Measurements from ENCODE around the gene TNIK. TPM values are rescaled to one million over a fixed set of nuclear protein-coding genes. Genes with fewer than 3 reads are reported as not detected.

TNIK gene
- total RNA-seq, 1 donor from 2014 or later, result 38.1 TPM

DNA sequence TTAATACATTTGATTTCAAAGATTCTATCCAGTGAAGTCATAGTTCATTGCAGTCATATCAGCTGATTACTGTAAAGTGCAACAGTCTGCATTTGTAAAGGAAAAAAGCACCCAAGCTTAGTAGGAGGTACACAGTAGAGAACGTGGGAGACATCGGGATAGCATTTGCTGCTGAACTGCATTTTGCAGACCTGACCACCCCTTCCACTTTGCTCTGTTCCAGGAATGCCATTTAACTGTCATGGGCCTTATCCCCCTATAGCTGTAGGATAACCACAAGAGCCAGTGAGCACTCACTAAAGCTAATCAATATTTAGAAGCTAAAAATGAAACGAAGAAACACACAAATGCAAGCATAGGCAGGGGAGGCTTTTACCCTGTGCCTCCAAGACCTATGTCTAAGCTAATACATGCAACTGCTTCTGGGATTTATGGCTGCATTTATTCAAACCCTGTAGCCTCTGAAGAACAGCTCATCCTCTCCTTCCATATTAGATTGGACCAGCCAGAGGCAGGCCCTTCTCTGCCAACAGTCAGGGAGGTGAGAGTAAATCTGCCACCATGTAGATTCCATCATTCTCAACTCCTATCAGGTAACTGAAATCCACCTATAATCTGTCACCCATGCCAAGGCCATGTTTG is 23.0 kb downstream of the TNIK start:
- TF ChIP-seq, protein P1, sequence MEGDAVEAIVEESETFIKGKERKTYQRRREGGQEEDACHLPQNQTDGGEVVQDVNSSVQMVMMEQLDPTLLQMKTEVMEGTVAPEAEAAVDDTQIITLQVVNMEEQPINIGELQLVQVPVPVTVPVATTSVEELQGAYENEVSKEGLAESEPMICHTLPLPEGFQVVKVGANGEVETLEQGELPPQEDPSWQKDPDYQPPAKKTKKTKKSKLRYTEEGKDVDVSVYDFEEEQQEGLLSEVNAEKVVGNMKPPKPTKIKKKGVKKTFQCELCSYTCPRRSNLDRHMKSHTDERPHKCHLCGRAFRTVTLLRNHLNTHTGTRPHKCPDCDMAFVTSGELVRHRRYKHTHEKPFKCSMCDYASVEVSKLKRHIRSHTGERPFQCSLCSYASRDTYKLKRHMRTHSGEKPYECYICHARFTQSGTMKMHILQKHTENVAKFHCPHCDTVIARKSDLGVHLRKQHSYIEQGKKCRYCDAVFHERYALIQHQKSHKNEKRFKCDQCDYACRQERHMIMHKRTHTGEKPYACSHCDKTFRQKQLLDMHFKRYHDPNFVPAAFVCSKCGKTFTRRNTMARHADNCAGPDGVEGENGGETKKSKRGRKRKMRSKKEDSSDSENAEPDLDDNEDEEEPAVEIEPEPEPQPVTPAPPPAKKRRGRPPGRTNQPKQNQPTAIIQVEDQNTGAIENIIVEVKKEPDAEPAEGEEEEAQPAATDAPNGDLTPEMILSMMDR (conservative IDR thresholded peaks at IDR 0.05), result no peak
- no peaks in the 10 kb centered on the region for H3K9me3 Mint-ChIP-seq
- H3K27me3 Mint-ChIP-seq, result no peaks in the 10 kb centered on the region
- no peak overlapping the region for H3K4me3 Mint-ChIP-seq
- H3K4me1 Mint-ChIP-seq (ENCODE audit: unreplicated experiment), result peaks cover 5% of the 10 kb centered on the region
- no peak for DNase-seq (ENCODE audit: extremely low spot score, unreplicated experiment)
- no peak overlapping the region for H3K27ac Mint-ChIP-seq
- H3K36me3 Mint-ChIP-seq, result no peaks in the 10 kb centered on the region

DNA sequence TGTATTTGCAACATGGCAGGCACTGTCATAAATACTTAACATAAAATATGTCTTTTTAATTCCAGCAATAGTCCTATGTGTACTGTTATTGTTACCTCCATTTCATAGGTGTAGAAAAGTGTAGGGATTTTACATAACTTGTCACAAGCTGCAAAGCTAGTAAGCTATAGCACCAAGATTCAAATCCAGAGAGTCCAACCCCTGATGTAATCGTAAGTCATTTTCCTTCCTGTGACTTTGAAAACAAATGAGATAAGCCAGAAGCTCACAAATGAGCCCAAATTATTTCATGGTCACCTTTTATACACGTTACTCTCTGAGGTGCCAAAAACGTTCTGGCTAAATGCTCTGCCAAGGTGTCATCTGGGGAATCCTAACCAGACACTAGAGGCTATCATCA is 23.8 kb downstream of the TNIK start:
- Mint-ChIP-seq H3K36me3 (no peaks in the 10 kb centered on the region), H3K27ac (no peak overlapping the region), H3K4me1 (ENCODE audit: unreplicated experiment) (no peaks in the 10 kb centered on the region), H3K27me3 (no peaks in the 10 kb centered on the region), H3K9me3 (no peaks in the 10 kb centered on the region), H3K4me3 (no peak overlapping the region)
- TF ChIP-seq, protein P1 (conservative IDR thresholded peaks at IDR 0.05), result no peak
- no peak for DNase-seq (ENCODE audit: extremely low spot score, unreplicated experiment)

DNA sequence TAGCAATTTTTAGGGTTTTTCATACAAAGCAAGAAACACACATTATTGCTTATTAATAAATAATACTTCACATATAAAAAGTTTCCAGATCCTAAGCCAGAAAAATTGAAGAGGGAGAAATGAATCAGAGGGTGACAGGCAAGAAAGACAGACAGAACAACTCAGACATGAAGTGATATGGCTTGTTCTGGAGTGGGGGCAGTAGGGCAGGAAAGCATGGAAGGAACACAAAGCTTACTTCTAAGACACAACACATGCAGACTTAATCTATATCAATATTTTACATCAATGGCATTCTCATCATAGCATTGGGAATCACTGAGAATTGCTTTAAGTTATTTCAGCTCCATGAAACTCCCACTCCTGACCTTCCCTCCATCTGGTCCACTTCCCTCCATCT is 24.4 kb downstream of the TNIK start:
- Mint-ChIP-seq H3K4me1 (ENCODE audit: unreplicated experiment) (no peaks in the 10 kb centered on the region), H3K27me3 (no peaks in the 10 kb centered on the region), H3K9me3 (no peaks in the 10 kb centered on the region), H3K27ac (no peak overlapping the region), H3K4me3 (no peak overlapping the region), H3K36me3 (no peaks in the 10 kb centered on the region)
- TF ChIP-seq, protein P1 (conservative IDR thresholded peaks at IDR 0.05), result no peak
- no peak for DNase-seq (ENCODE audit: extremely low spot score, unreplicated experiment)

DNA sequence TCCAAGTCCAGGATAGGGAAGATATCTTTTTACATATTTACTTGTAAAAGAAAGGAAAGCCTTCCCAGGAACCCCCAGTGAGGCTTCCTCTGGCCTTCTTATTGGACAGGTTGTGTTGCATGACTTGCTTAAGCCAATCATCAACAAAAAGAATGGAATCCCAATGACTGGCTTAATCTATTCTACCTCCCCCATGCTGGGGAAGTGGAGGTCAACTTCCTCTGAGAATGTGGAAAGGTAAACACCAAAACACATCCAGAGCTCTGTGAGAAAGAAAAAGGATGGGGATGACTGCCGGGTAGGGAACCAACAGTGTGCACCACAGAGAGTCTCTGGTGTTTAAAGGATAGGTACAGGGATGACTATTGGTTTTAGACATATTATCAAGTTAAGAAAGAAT is 25.1 kb downstream of the TNIK start:
- Mint-ChIP-seq H3K9me3 (no peaks in the 10 kb centered on the region), H3K36me3 (no peaks in the 10 kb centered on the region), H3K4me1 (ENCODE audit: unreplicated experiment) (no peaks in the 10 kb centered on the region), H3K27me3 (no peaks in the 10 kb centered on the region), H3K27ac (no peak overlapping the region), H3K4me3 (no peak overlapping the region)
- DNase-seq (ENCODE audit: extremely low spot score, unreplicated experiment), result no peak
- TF ChIP-seq, protein P1 (conservative IDR thresholded peaks at IDR 0.05), result no peak

DNA sequence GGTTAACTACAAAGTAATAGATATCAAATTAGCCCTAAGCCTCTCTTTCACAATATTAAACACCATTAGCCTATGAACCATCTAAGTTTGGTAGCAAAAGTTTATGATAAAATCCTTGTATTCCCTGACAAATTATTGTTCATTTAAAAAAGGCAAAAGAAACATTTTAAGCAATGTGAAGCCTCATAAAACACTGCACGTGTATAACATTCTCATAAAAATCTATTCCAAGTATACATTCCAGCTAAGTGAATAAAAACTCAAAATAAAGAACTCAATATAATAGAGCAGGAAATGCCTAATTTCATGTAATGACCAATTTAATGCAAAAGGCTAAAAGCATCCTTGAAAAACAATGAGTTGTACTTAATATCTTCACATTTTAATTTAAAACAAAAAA is 27.7 kb downstream of the TNIK start:
- no peaks in the 10 kb centered on the region for H3K36me3 Mint-ChIP-seq
- H3K4me1 Mint-ChIP-seq (ENCODE audit: unreplicated experiment), result no peaks in the 10 kb centered on the region
- H3K9me3 Mint-ChIP-seq, result no peaks in the 10 kb centered on the region
- H3K27ac Mint-ChIP-seq, result no peak overlapping the region
- TF ChIP-seq, protein P1 (conservative IDR thresholded peaks at IDR 0.05), result no peak
- H3K27me3 Mint-ChIP-seq, result no peaks in the 10 kb centered on the region
- no peak overlapping the region for H3K4me3 Mint-ChIP-seq
- no peak for DNase-seq (ENCODE audit: extremely low spot score, unreplicated experiment)

DNA sequence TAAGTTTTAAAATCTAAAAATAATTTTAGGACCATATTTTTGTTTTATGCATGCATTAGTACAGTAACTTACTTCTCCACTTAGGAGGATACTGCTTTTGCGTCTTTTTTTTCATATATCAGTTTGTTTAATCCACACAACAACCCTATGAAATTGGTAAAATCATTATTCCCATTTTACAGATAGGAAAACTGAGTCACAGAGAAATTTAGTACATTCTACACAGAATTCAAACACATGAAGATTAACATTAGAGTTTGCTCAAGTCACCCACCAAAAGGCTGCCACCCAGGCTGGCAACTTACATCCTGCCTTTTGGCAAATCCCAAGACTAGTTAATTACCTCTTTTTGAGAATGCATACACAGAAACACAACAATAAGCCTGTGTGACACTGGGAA is 28.7 kb downstream of the TNIK start:
- no peak for DNase-seq (ENCODE audit: extremely low spot score, unreplicated experiment)
- Mint-ChIP-seq H3K9me3 (no peaks in the 10 kb centered on the region), H3K36me3 (no peaks in the 10 kb centered on the region), H3K4me3 (no peak overlapping the region), H3K4me1 (ENCODE audit: unreplicated experiment) (no peaks in the 10 kb centered on the region), H3K27me3 (no peaks in the 10 kb centered on the region), H3K27ac (no peak overlapping the region)
- TF ChIP-seq, protein P1 (conservative IDR thresholded peaks at IDR 0.05), result no peak
